Measurements from ENCODE around the gene PARP3.

Gene PARP3

GRCh38 chr3:51934991-51935885 is 6.9 kb upstream of the PARP3 start:
- no peak overlapping the region for H3K4me3 ChIP-seq (ENCODE audit: low read depth, low read length)
- TF ChIP-seq, protein P1, sequence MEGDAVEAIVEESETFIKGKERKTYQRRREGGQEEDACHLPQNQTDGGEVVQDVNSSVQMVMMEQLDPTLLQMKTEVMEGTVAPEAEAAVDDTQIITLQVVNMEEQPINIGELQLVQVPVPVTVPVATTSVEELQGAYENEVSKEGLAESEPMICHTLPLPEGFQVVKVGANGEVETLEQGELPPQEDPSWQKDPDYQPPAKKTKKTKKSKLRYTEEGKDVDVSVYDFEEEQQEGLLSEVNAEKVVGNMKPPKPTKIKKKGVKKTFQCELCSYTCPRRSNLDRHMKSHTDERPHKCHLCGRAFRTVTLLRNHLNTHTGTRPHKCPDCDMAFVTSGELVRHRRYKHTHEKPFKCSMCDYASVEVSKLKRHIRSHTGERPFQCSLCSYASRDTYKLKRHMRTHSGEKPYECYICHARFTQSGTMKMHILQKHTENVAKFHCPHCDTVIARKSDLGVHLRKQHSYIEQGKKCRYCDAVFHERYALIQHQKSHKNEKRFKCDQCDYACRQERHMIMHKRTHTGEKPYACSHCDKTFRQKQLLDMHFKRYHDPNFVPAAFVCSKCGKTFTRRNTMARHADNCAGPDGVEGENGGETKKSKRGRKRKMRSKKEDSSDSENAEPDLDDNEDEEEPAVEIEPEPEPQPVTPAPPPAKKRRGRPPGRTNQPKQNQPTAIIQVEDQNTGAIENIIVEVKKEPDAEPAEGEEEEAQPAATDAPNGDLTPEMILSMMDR (IDR thresholded peaks at IDR 0.05; ENCODE audit: low read depth, low read length, missing control alignments) = no peak
- no peak for DNase-seq (ENCODE audit: low read depth)

DNA sequence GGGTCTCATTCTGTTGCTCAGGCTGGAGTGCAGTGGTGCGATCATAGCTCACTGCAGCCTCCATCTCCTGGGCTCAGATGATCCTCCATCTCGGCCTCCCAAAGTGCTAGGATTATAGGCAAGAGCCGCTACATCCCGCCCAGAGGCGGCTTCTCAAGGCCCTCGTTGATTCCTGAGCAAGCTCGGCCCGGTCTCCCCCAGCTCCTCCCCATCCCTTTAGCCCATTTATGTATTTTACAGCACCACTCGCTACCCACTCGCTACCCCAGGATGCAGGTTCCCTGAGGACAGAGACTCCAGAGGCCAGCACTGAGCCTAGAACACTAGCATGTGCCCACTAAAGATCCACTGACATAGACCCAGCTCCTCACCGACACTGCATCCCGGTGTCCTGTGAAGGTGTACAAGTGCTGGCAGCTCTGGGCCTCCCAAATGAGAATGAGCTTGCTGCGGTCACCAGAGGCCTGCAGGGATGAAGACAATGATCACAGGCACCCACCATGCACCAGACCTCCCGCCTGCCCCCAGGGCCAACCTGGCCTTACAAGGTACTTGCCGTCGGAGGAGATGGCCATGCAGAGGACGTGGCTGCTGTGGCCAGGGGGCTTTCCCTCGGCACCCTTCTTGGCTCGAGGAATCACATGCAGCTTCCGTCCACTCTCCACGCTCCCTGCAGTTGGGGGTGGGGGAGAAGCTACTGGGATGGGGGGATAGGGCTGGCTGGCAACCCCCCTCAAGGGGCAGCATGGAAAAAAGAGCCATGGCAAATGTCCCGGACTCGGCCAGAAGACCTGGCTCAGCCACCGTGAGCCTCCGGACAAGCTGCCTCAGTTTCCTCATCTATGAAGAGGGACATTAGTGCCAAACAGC is 6.0 kb upstream of the PARP3 start:
- TF ChIP-seq, protein P1 (IDR thresholded peaks at IDR 0.05; ENCODE audit: low read depth, low read length, missing control alignments) = no peak
- no peak for DNase-seq (ENCODE audit: low read depth)
- H3K4me3 ChIP-seq (ENCODE audit: low read depth, low read length) = no peak overlapping the region

DNA sequence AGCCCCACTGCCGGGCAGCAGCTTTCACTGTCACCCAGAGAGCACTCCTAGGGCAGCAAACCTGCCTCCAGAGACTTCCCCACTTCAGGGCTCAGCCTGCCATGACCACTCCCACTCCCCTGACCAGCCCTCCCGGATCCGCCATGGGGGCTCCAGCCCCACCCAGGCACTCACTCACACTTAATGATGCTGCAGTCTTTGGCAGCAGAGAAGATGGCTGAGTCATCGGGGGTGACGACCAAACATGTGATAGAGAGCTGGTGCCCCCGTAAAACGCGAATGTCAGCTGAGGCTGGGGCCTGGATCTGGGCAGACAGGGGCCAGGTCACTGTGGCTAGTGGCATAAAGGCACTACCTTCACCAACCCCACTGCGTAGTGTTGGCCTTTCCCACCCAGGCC is 5.1 kb upstream of the PARP3 start:
- TF ChIP-seq, protein P1 (IDR thresholded peaks at IDR 0.05; ENCODE audit: low read depth, low read length, missing control alignments) = no peak
- no peak for DNase-seq (ENCODE audit: low read depth)
- H3K4me3 ChIP-seq (ENCODE audit: low read depth, low read length) = no peak overlapping the region

- H3K4me3 ChIP-seq (ENCODE audit: low read depth, low read length) = no peak overlapping the region
- DNase-seq (ENCODE audit: low read depth) = no peak
- TF ChIP-seq, protein P1 (IDR thresholded peaks at IDR 0.05; ENCODE audit: low read depth, low read length, missing control alignments) = no peak
Observed at GRCh38 chr3:51937611-51938450, 4.3 kb upstream of the PARP3 start.

GRCh38 chr3:51938780-51939425 is 3.3 kb upstream of the PARP3 start:
- TF ChIP-seq, protein P1 (IDR thresholded peaks at IDR 0.05; ENCODE audit: low read depth, low read length, missing control alignments) = no peak
- DNase-seq (ENCODE audit: low read depth) = no peak
- no peak overlapping the region for H3K4me3 ChIP-seq (ENCODE audit: low read depth, low read length)
